NCI-H1105 (cell line): ENCODE results near the gene HTR3C.

Experiments
- DNase-seq: peaks from one replicate; lab custom pipeline; 2025; lab: John Stamatoyannopoulos, UW

Gene HTR3C

GRCh38 chr3:184085389-184085852, 32.6 kb downstream of the HTR3C start:
- DNase-seq = no peak

GRCh38 chr3:184092199-184092598, 39.4 kb downstream of the HTR3C start:
- no peak for DNase-seq

GRCh38 chr3:184096811-184097383, 44.0 kb downstream of the HTR3C start, which contains the start of gene HTR3E:
Gene HTR3E, plus strand, starts transcription at chr3:184097064. Its CDS starts 466 bp downstream, at chr3:184097530.
- no peak for DNase-seq

- DNase-seq = no peak
Observed at GRCh38 chr3:184097556-184097955, 44.7 kb downstream of the HTR3C start.

- no peak for DNase-seq
Observed at GRCh38 chr3:184099806-184100686, 47.2 kb downstream of the HTR3C start.
